GM21381 (cell line): Measurements from ENCODE around the gene FAM89A.
"Not testable (repeated sequence)": the region's sequence is repeated elsewhere in the genome, so short reads cannot be mapped to it uniquely, and the experiment has no call there.

Source experiments
- ATAC-seq: cut with Tn5 transposase; IDR thresholded peaks from one replicate; pipeline ENCODE4 v1.9.1; 2021; ENCODE audit warnings: mild to moderate bottlenecking, moderate library complexity; ENCODE audit not compliant: unreplicated experiment

The FAM89A gene

GRCh38 chr1:231037585-231038517, 2.2 kb downstream of the FAM89A start:
- no peak for ATAC-seq

GRCh38 chr1:231036416-231036815, 3.6 kb downstream of the FAM89A start:
- ATAC-seq: no peak

GRCh38 chr1:231035799-231036198, 4.3 kb downstream of the FAM89A start:
- ATAC-seq: no peak

- ATAC-seq: no peak
These were observed 7.1 kb downstream of the FAM89A start for GRCh38 chr1:231032963-231033362.

GRCh38 chr1:231029841-231030240, 10.2 kb downstream of the FAM89A start:
- no peak for ATAC-seq

GRCh38 chr1:231029247-231029646, 10.8 kb downstream of the FAM89A start:
- not testable (repeated sequence) for ATAC-seq

GRCh38 chr1:231028682-231029081, 11.4 kb downstream of the FAM89A start:
- no peak for ATAC-seq

GRCh38 chr1:231027971-231028370, 12.1 kb downstream of the FAM89A start:
- ATAC-seq: no peak

GRCh38 chr1:231027136-231027925, 12.7 kb downstream of the FAM89A start:
- ATAC-seq: no peak

- no peak for ATAC-seq
These were observed 13.5 kb downstream of the FAM89A start for GRCh38 chr1:231026576-231026975.

- ATAC-seq: no peak
These were observed 16.9 kb downstream of the FAM89A start for GRCh38 chr1:231023150-231023549.

- not testable (repeated sequence) for ATAC-seq
These were observed 17.5 kb downstream of the FAM89A start for GRCh38 chr1:231022543-231022942.

- no peak for ATAC-seq
These were observed 18.5 kb downstream of the FAM89A start for GRCh38 chr1:231021540-231022031.

GRCh38 chr1:231020816-231021215, 19.2 kb downstream of the FAM89A start:
- ATAC-seq: no peak

- ATAC-seq: no peak
These were observed 19.9 kb downstream of the FAM89A start for GRCh38 chr1:231020139-231020601.

- no peak for ATAC-seq
These were observed 20.3 kb downstream of the FAM89A start for GRCh38 chr1:231019711-231020110.

GRCh38 chr1:231016966-231017365, 23.1 kb downstream of the FAM89A start:
- no peak for ATAC-seq

- ATAC-seq: no peak
These were observed 23.8 kb downstream of the FAM89A start for GRCh38 chr1:231016234-231016633.

- no peak for ATAC-seq
These were observed 26.6 kb downstream of the FAM89A start for GRCh38 chr1:231013391-231014015.

- no peak for ATAC-seq
These were observed 28.1 kb downstream of the FAM89A start for GRCh38 chr1:231011963-231012362.

- no peak for ATAC-seq
These were observed 28.7 kb downstream of the FAM89A start for GRCh38 chr1:231011360-231011759.
